ENCODE results near the gene GPR171. TPM values are rescaled to one million over a fixed set of nuclear protein-coding genes. Genes with fewer than 3 reads are reported as not detected.
A peak's percentile ranks its signal among the peaks of the same experiment; 100 is the strongest.

Gene GPR171
- total RNA-seq, 1 donor from 2014 or later, result 191 TPM

DNA sequence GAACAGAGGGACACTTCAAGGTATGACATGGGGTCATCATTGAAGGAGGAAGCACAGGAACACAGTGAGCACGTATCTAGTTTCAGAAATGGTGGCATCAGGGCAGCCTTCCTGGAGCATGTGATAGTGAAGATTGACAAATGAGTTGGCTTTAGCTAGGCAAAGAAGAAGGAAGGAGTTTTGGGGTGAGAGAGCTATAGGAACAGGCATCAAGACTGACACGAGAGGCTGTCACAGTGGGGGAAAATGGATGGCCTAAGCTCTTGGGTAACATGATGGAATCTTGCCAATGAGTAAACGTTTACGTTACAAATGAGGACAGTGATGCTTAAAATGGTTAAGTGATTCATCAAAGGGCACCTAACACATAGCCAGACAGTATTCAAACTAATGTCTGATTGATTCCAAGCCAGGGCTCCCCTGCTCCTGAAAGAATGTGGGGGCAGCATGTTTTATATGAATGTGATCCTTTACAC, 23.1 kb upstream of the GPR171 start:
- H3K4me1 Mint-ChIP-seq (ENCODE audit: low read depth), result peaks cover 56% of the 10 kb centered on the region
- no peak for DNase-seq (ENCODE audit: low spot score)
- H3K9me3 Mint-ChIP-seq, result peaks cover 18% of the 10 kb centered on the region
- peak overlapping the region; percentile 62 for H3K27ac Mint-ChIP-seq
- intact Hi-C loops (cut with micrococcal nuclease), result no loop called here
- no peaks in the 10 kb centered on the region for H3K27me3 Mint-ChIP-seq (ENCODE audit: insufficient read depth)
- H3K36me3 Mint-ChIP-seq (ENCODE audit: low read depth), result peaks cover 28% of the 10 kb centered on the region
- no peak overlapping the region for H3K4me3 Mint-ChIP-seq

- Mint-ChIP-seq H3K27ac (peak overlapping the region; percentile 69), H3K4me1 (ENCODE audit: low read depth) (peaks cover 48% of the 10 kb centered on the region), H3K27me3 (ENCODE audit: insufficient read depth) (no peaks in the 10 kb centered on the region), H3K9me3 (peaks cover 25% of the 10 kb centered on the region), H3K36me3 (ENCODE audit: low read depth) (peaks cover 33% of the 10 kb centered on the region), H3K4me3 (no peak overlapping the region)
- intact Hi-C loops (cut with micrococcal nuclease), result no loop called here
- DNase-seq (ENCODE audit: low spot score), result no peak
Observed at GRCh38 chr3:151225040-151225975, 22.3 kb upstream of the GPR171 start.

GRCh38 chr3:151224268-151224866, 21.4 kb upstream of the GPR171 start:
- H3K27ac Mint-ChIP-seq, result no peak overlapping the region
- H3K36me3 Mint-ChIP-seq (ENCODE audit: low read depth), result peaks cover 37% of the 10 kb centered on the region
- H3K27me3 Mint-ChIP-seq (ENCODE audit: insufficient read depth), result no peaks in the 10 kb centered on the region
- no peak for DNase-seq (ENCODE audit: low spot score)
- peaks cover 25% of the 10 kb centered on the region for H3K9me3 Mint-ChIP-seq
- H3K4me1 Mint-ChIP-seq (ENCODE audit: low read depth), result peaks cover 46% of the 10 kb centered on the region
- no peak overlapping the region for H3K4me3 Mint-ChIP-seq
- intact Hi-C loops (cut with micrococcal nuclease), result no loop called here

DNA sequence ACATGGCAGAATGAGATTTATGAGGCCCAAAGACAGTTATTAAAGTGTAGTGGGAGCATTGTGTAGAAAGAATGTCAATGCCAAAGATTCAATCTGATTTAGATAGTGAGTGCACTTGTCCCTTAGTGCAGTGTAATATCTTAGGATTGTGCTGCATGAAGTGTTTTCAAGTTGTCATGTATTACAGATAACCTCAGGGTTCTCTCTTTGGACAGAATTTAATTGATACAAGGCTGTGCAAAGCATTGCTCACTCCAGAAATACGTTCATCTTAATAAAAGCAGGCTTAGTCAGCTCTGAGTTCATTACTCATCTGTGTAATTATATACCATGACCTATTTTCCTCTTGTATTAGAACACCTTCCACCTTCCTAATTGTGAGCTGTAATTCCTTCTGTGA, 16.0 kb upstream of the GPR171 start:
- intact Hi-C loops (cut with micrococcal nuclease), result no loop called here
- H3K27ac Mint-ChIP-seq, result no peak overlapping the region
- H3K27me3 Mint-ChIP-seq (ENCODE audit: insufficient read depth), result no peaks in the 10 kb centered on the region
- peaks cover 15% of the 10 kb centered on the region for H3K4me1 Mint-ChIP-seq (ENCODE audit: low read depth)
- peaks cover 35% of the 10 kb centered on the region for H3K36me3 Mint-ChIP-seq (ENCODE audit: low read depth)
- no peak for DNase-seq (ENCODE audit: low spot score)
- no peak overlapping the region for H3K4me3 Mint-ChIP-seq
- peaks cover 25% of the 10 kb centered on the region for H3K9me3 Mint-ChIP-seq

DNA sequence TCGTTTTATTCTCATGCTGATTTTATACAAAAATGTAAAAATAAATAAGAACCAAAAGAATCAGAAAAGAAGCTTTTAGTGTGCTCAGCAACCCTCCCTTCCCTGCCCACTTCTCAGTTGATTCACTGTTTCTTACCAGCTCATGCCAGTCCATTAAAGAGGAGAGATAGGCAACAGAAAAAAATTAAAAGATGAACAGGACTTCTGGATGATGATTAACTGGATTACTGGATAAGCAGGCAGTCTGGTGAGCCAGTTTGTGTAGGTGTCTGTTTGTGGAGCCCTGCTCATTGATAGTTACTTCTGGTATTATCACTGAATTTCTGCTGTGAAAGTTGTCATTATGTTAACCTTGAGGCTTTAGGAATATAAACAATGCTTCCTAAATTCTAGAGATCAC, 15.1 kb upstream of the GPR171 start:
- no peak for DNase-seq (ENCODE audit: low spot score)
- intact Hi-C loops (cut with micrococcal nuclease), result no loop called here
- H3K4me1 Mint-ChIP-seq (ENCODE audit: low read depth), result peaks cover 15% of the 10 kb centered on the region
- no peak overlapping the region for H3K27ac Mint-ChIP-seq
- no peaks in the 10 kb centered on the region for H3K27me3 Mint-ChIP-seq (ENCODE audit: insufficient read depth)
- peaks cover 37% of the 10 kb centered on the region for H3K36me3 Mint-ChIP-seq (ENCODE audit: low read depth)
- peaks cover 21% of the 10 kb centered on the region for H3K9me3 Mint-ChIP-seq
- H3K4me3 Mint-ChIP-seq, result no peak overlapping the region

DNA sequence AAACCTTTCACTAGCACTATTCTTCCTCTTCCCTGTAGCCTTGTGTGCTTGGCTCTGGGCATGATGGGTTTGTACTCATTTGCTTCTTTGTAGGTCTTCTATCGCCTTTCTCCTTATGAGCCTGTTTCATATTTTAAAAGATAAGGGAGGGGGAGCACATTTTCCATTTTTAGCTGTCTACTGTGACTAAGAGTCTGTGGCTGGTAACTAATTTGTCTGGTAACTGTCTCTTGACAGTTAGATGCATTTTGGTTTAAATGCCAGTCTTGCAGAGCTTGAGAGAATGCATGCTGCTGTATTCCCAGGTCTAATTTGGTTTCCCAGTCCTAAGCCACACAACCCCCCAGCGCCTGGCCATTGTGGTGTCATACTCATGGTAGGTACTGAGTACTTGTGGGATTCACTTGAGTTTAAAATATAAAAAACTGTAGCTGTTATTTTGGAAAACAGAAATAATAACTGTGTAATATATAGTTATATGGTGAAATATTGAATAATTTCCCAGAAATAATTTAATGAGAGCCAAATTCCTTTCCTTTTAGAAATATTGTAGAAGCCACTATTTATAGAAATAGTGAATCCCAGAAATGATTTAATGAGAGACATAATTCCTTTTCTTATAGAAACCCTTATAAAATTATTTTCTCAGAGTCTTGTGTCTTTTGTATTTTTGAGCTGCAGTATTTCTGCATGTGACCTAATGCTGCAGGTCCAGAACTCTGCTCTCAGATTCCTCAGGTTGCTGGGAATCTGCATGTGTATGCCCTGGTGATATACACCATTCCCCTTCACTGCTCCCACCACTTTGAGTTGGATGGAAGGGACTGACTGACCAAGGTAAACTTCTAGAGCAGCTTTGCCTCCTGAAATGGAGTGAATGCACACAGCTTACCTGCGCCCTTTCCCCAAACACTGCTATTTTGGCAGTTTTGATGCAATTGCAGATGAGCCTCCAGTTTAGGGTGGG, 13.9 kb upstream of the GPR171 start:
- H3K36me3 Mint-ChIP-seq (ENCODE audit: low read depth), result peaks cover 29% of the 10 kb centered on the region
- no peaks in the 10 kb centered on the region for H3K27me3 Mint-ChIP-seq (ENCODE audit: insufficient read depth)
- intact Hi-C loops (cut with micrococcal nuclease), result no loop called here
- H3K4me1 Mint-ChIP-seq (ENCODE audit: low read depth), result peaks cover 15% of the 10 kb centered on the region
- H3K27ac Mint-ChIP-seq, result no peak overlapping the region
- no peak for DNase-seq (ENCODE audit: low spot score)
- H3K9me3 Mint-ChIP-seq, result peaks cover 10% of the 10 kb centered on the region
- no peak overlapping the region for H3K4me3 Mint-ChIP-seq

DNA sequence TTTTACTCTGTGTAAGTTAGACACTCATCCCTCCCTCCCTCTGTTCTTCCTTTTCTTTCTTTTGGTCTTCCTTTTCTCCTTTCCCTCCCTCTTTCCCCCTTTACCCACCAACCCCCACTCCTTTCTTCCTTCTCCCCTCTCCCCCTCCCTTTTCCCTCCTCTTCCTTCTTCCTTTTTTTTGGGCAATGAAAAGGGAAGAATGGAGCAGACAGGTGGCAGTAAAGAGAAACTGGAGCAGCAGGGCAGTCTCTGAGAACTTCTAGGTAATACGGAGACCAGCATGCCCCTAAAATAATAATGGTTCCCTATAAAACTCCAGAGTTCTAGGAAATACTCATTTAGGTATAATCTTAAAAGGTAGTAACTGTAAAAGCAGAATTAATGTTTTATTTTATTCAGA, 11.4 kb upstream of the GPR171 start:
- Mint-ChIP-seq H3K4me1 (ENCODE audit: low read depth) (peaks cover 38% of the 10 kb centered on the region), H3K27me3 (ENCODE audit: insufficient read depth) (no peaks in the 10 kb centered on the region), H3K36me3 (ENCODE audit: low read depth) (peaks cover 10% of the 10 kb centered on the region), H3K9me3 (peaks cover 3% of the 10 kb centered on the region), H3K27ac (no peak overlapping the region), H3K4me3 (no peak overlapping the region)
- no peak for DNase-seq (ENCODE audit: low spot score)
- intact Hi-C loops (cut with micrococcal nuclease), result no loop called here

DNA sequence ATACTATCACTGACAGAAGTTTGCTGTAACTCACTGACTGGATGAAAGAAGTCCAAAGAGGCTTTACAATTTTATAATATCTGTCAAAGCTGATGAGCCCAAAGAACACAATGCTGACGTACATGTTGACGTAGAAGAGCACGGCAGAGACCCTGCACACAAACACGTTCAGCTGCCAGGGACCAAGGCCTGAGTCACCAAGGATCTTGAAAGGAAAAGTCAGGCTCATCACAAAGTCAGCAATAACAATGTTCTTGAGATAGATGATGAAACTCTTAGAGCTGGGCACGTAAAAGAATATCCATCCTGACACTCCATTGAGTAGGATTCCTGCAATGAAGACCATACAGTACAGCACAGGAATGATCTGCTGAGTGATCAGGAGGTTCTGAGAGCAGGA, 10.9 kb upstream of the GPR171 start:
- peaks cover 44% of the 10 kb centered on the region for H3K4me1 Mint-ChIP-seq (ENCODE audit: low read depth)

DNA sequence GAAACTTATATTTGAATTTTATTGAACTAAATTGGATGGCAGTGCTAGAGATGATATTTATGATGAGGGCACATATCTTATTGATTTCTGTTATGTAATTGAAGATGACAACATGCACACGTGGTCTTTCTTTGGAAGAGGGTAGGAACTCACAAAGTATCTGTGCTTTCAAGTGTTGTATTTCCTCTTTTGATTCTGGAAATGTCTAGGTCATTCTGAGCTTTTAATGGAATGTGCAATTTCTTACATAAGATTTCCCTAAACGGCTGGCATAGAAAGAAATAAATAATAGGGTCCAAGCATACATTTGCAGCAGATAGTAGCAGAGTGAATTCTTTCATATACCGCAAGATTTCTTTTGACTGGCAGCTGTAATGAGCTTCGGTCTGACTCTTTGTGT, 10.1 kb upstream of the GPR171 start:
- Mint-ChIP-seq H3K9me3 (peaks cover 11% of the 10 kb centered on the region), H3K4me3 (no peak overlapping the region)

More for the DNA sequence above, 10.9 kb upstream of the GPR171 start:
- Mint-ChIP-seq H3K27me3 (ENCODE audit: insufficient read depth) (no peaks in the 10 kb centered on the region), H3K9me3 (peaks cover 8% of the 10 kb centered on the region), H3K36me3 (ENCODE audit: low read depth) (peaks cover 11% of the 10 kb centered on the region), H3K4me3 (no peak overlapping the region), H3K27ac (no peak overlapping the region)
- DNase-seq (ENCODE audit: low spot score), result no peak
- intact Hi-C loops (cut with micrococcal nuclease), result no loop called here

DNA sequence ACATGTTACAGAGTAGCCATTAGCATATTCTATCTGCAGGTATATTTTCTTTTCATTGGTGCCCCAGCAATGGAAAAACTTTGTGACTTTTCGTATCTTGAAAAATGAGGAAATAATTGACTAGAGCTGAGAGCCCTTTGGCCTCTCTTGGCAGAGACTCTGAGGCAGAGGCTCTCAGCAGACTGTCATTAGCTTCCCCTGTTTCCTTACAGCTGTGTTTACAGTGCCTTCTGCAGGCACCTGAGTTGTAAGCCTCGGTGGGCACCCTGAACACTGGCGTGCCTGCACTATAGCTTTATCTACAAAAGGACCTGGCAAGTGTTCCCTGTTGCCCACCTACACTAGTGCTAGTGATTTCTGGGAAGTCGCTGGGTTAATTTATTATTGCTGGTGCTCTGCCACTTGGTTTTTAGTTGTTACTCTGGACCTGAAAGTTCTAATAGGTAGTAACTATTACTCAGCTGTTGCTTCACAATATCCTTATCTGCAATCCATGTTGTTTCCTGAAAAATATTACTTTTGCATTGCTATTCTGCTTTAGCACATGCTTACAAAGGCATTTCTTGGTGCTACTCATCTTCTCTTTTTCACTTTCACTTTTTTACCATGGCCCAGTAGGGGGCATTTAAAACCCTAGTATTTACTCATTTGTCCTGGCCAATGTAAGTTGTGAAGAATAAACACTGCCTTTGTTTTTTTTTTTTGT, 7.8 kb upstream of the GPR171 start:
- intact Hi-C loops (cut with micrococcal nuclease), result loop anchor here (1.0 kb wide), 1 partner anchor 16 kb away; no protein-coding TSS in a partner anchor
- DNase-seq (ENCODE audit: low spot score), result no peak
- Mint-ChIP-seq H3K4me3 (peak overlapping the region; percentile 48), H3K27ac (peak overlapping the region; percentile 80), H3K9me3 (peaks cover 11% of the 10 kb centered on the region), H3K36me3 (ENCODE audit: low read depth) (peaks cover 13% of the 10 kb centered on the region), H3K27me3 (ENCODE audit: insufficient read depth) (no peaks in the 10 kb centered on the region), H3K4me1 (ENCODE audit: low read depth) (peaks cover 65% of the 10 kb centered on the region)

More for the DNA sequence above, 10.1 kb upstream of the GPR171 start:
- intact Hi-C loops (cut with micrococcal nuclease), result no loop called here
- DNase-seq (ENCODE audit: low spot score), result no peak
- Mint-ChIP-seq H3K4me1 (ENCODE audit: low read depth) (peaks cover 52% of the 10 kb centered on the region), H3K36me3 (ENCODE audit: low read depth) (peaks cover 11% of the 10 kb centered on the region), H3K27me3 (ENCODE audit: insufficient read depth) (no peaks in the 10 kb centered on the region), H3K27ac (no peak overlapping the region)

DNA sequence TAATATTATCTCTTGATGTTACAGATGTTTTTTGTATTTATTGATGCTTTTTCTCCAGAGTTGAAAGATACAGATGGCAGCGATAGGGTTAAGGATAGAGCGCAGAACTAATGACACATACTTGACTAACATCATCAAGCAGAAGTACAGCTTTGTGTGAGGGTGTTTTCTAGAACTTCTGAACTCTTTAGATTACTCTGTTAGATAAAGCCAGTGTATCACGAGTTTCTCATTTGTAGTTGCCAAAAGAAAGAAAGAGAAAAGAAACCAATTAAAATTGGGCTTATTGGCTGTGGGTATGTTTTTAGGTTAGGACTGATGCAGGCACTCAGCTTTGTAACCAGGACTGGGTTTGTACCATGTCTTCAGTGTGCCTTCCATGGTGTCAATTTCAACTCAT, 6.6 kb upstream of the GPR171 start:
- no peaks in the 10 kb centered on the region for H3K27me3 Mint-ChIP-seq (ENCODE audit: insufficient read depth)
- H3K4me3 Mint-ChIP-seq, result peak overlapping the region; percentile 54
- no peak for DNase-seq (ENCODE audit: low spot score)
- H3K4me1 Mint-ChIP-seq (ENCODE audit: low read depth), result peaks cover 72% of the 10 kb centered on the region
- peaks cover 11% of the 10 kb centered on the region for H3K9me3 Mint-ChIP-seq
- peaks cover 13% of the 10 kb centered on the region for H3K36me3 Mint-ChIP-seq (ENCODE audit: low read depth)
- intact Hi-C loops (cut with micrococcal nuclease), result loop anchor here (1.0 to 10.0 kb wide), 2 partner anchors 9 to 1955 kb away; partner anchors contain the start of gene RAP2B
- peak overlapping the region; percentile 80 for H3K27ac Mint-ChIP-seq

- Mint-ChIP-seq H3K4me1 (ENCODE audit: low read depth) (peaks cover 84% of the 10 kb centered on the region), H3K27me3 (ENCODE audit: insufficient read depth) (no peaks in the 10 kb centered on the region), H3K36me3 (ENCODE audit: low read depth) (peaks cover 14% of the 10 kb centered on the region), H3K4me3 (peak overlapping the region; percentile 60), H3K27ac (peak overlapping the region; percentile 92), H3K9me3 (peaks cover 11% of the 10 kb centered on the region)
- intact Hi-C loops (cut with micrococcal nuclease), result loop anchor here (10.0 kb wide), 1 partner anchor 1959 kb away; the partner anchor contains the start of gene RAP2B
- DNase-seq (ENCODE audit: low spot score), result no peak
Observed at GRCh38 chr3:151206201-151206600, 3.2 kb upstream of the GPR171 start.
